ENCODE measurements around the gene RABGGTB. TPM values are rescaled to one million over a fixed set of nuclear protein-coding genes. Genes with fewer than 3 reads are reported as not detected.
"Not testable (repeated sequence)": the region's sequence is repeated elsewhere in the genome, so short reads cannot be mapped to it uniquely, and the experiment has no call there.

Gene RABGGTB
- total RNA-seq = 100 to 1,000 TPM; 292 to 334 (median 324) TPM

DNA sequence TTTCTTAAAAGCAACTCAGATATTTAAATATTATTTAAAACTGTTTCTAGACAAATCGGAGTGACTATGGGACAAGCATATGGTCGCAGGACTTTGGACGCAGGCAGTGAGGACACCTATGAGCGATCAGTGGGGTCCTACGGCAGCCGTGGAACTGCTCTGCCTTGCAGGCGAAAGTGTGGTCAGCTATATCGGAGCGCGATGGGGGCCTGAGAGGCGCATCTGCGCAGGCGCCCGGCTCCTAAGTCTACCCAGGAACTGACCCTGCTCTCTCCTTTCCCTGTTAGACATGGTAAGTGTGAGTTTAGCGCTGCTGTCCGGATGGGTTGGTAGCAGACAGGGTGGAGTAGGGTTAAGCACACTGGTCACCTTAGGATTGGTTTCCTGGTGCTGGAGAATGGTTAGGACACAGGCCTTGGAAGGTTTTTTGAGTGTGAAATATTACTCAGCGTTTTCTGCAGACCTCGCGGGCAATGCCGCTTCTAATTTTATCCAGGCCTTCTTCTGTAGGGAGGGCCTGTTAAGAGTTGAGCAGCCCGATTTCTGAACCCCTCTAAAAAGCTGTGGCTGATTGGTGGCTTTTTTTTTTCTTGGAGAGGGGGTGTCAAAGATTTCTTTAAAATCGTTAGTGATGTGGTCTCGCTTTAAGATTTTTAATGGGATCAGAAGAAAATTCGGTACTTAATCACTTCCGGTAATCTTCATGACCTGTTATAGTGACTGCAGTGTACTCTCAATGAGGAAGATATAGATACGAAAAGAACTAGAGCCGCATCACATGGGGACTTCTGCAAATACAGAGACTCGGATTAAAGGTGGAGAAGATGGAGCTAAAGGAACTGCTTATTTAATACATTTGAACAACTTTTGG, at the start of gene RABGGTB:
RABGGTB (plus strand) TSS at position 274 of the 871 bp plus-strand sequence; CDS start at position 290, 16 bp downstream.
- Mint-ChIP-seq H3K27me3 (ENCODE audit: low read depth) (no peaks in the 10 kb centered on the region), H3K36me3 (ENCODE audit: insufficient read depth) (peaks cover 45% of the 10 kb centered on the region), H3K9me3 (no peaks in the 10 kb centered on the region), H3K4me3 (peak within 1 kb of the TSS; percentile 96), H3K4me1 (ENCODE audit: low read depth) (peaks cover 33% of the 10 kb centered on the region)
- peak; percentile 95 to 96 for ATAC-seq
- peak; percentile 90 for DNase-seq

GRCh38 chr1:75742047-75742625, 43.9 kb upstream of the RABGGTB start:
- no peak for DNase-seq
- ATAC-seq = no peak
- no peaks in the 10 kb centered on the region for H3K4me1 Mint-ChIP-seq (ENCODE audit: low read depth)
- no peak overlapping the region for H3K4me3 Mint-ChIP-seq
- peaks cover 22% of the 10 kb centered on the region for H3K36me3 Mint-ChIP-seq (ENCODE audit: insufficient read depth)
- no peaks in the 10 kb centered on the region for H3K9me3 Mint-ChIP-seq
- H3K27me3 Mint-ChIP-seq (ENCODE audit: low read depth) = no peaks in the 10 kb centered on the region

GRCh38 chr1:75745276-75745675, 40.8 kb upstream of the RABGGTB start:
- no peak for DNase-seq
- Mint-ChIP-seq H3K4me1 (ENCODE audit: low read depth) (no peaks in the 10 kb centered on the region), H3K9me3 (no peaks in the 10 kb centered on the region), H3K27me3 (ENCODE audit: low read depth) (no peaks in the 10 kb centered on the region), H3K36me3 (ENCODE audit: insufficient read depth) (peaks cover 19% of the 10 kb centered on the region), H3K4me3 (no peak overlapping the region)
- ATAC-seq = no peak

DNA sequence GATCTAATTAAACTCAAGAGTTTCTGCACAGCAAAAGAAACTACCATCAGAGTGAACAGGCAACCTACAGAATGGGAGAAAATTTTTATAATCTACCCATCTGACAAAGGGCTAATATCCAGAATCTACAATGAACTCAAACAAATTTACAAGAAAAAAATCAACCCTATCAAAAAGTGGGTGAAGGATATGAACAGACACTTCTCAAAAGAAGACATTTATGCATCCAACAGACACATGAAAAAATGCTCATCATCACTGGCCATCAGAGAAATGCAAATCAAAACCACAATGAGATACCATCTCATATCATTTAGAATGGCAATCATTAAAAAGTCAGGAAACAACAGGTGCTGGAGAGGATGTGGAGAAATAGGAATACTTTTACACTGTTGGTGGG, 28.8 kb upstream of the RABGGTB start:
- not testable (repeated sequence) for H3K4me1 Mint-ChIP-seq (ENCODE audit: low read depth); DNase-seq; ATAC-seq; H3K27me3 Mint-ChIP-seq (ENCODE audit: low read depth); H3K4me3 Mint-ChIP-seq; H3K9me3 Mint-ChIP-seq
- peaks cover 51% of the 10 kb centered on the region for H3K36me3 Mint-ChIP-seq (ENCODE audit: insufficient read depth)

DNA sequence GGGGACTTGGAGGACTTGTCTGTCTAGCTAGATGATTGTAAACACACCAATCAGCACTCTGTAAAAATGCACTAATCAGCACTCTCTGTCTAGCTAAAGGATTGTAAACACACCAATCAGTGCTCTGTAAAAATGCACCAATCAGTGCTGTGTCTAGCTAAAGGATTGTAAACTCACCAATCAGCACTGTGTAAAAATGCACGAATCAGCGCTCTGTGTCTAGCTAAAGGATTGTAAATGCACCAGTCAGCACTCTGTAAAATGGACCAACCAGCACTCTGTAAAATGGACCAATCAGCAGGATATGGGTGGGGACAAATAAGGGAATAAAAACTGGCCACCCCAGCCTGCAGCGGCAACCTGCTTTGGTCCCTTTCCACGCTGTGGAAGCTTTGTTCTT, 27.5 kb upstream of the RABGGTB start:
- not testable (repeated sequence) for H3K9me3 Mint-ChIP-seq; H3K27me3 Mint-ChIP-seq (ENCODE audit: low read depth); DNase-seq; H3K4me3 Mint-ChIP-seq; H3K4me1 Mint-ChIP-seq (ENCODE audit: low read depth); ATAC-seq
- H3K36me3 Mint-ChIP-seq (ENCODE audit: insufficient read depth) = peaks cover 38% of the 10 kb centered on the region

- no peaks in the 10 kb centered on the region for H3K27me3 Mint-ChIP-seq (ENCODE audit: low read depth)
- ATAC-seq = no peak
Observed at GRCh38 chr1:75764057-75764655, 21.9 kb upstream of the RABGGTB start.

DNA sequence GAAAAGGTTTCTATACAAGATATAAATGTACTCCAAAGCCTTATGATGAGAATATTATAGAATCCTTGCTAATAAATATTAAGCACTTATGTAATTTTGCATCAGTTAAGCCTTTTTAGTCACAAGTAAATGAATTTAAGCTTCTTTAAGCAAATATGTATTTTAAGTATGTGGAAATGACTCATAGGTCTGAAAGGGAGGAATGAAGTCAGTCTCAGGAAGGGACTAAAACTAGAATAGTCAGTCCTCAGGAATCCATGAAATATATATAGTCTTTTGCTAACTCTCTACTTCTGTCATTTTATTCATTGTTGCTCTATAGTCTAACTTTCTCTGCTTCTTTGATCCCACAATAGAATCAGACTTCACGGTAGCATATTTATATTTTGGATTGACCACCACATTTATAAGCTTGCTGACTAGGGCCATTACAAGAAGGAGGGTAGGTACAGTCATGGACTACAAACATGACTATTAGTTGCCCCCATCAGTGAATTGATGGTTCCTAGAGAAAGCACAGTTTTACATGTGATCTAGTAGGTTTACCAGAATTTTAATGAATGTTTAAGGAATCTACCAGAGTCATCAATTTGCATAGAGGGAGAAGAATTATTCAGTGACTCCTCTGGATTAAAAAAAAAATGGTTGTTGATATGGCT, 20.2 kb upstream of the RABGGTB start:
- no peak overlapping the region for H3K4me3 Mint-ChIP-seq
- H3K36me3 Mint-ChIP-seq (ENCODE audit: insufficient read depth) = peaks cover 3% of the 10 kb centered on the region
- ATAC-seq (no peak), DNase-seq (no peak)
- H3K27me3 Mint-ChIP-seq (ENCODE audit: low read depth) = no peaks in the 10 kb centered on the region
- H3K9me3 Mint-ChIP-seq = no peaks in the 10 kb centered on the region
- no peaks in the 10 kb centered on the region for H3K4me1 Mint-ChIP-seq (ENCODE audit: low read depth)

More at GRCh38 chr1:75764057-75764655, 21.9 kb upstream of the RABGGTB start:
- DNase-seq = no peak
- H3K9me3 Mint-ChIP-seq = no peaks in the 10 kb centered on the region
- H3K4me1 Mint-ChIP-seq (ENCODE audit: low read depth) = no peaks in the 10 kb centered on the region
- no peak overlapping the region for H3K4me3 Mint-ChIP-seq
- H3K36me3 Mint-ChIP-seq (ENCODE audit: insufficient read depth) = peaks cover 6% of the 10 kb centered on the region

GRCh38 chr1:75768016-75768415, 18.0 kb upstream of the RABGGTB start:
- Mint-ChIP-seq H3K4me3 (no peak overlapping the region), H3K9me3 (no peaks in the 10 kb centered on the region), H3K36me3 (ENCODE audit: insufficient read depth) (no peaks in the 10 kb centered on the region), H3K4me1 (ENCODE audit: low read depth) (no peaks in the 10 kb centered on the region), H3K27me3 (ENCODE audit: low read depth) (peaks cover 2% of the 10 kb centered on the region)
- ATAC-seq = no peak
- DNase-seq = no peak

DNA sequence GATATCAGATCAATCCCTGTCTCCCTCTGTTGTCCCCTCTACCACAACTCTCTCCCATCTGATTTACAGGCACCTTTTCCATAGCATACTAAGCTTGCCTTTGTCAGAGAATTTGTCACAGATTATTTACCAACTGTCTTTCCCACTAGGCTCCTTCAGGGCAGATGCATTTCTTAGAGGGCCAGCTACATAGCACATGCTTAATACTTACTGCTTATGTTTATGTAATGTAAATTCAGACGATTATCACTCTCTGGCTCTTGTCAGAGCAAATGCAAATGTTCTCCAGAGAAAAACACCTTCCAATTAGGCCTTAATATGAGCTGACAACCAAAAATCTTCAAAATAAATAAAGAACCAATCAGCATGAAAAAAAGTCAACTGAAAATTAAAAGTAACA, 15.3 kb upstream of the RABGGTB start:
- Mint-ChIP-seq H3K9me3 (no peaks in the 10 kb centered on the region), H3K27me3 (ENCODE audit: low read depth) (peaks cover 10% of the 10 kb centered on the region), H3K4me3 (no peak overlapping the region), H3K36me3 (ENCODE audit: insufficient read depth) (peaks cover 2% of the 10 kb centered on the region), H3K4me1 (ENCODE audit: low read depth) (no peaks in the 10 kb centered on the region)
- no peak for DNase-seq
- no peak for ATAC-seq

DNA sequence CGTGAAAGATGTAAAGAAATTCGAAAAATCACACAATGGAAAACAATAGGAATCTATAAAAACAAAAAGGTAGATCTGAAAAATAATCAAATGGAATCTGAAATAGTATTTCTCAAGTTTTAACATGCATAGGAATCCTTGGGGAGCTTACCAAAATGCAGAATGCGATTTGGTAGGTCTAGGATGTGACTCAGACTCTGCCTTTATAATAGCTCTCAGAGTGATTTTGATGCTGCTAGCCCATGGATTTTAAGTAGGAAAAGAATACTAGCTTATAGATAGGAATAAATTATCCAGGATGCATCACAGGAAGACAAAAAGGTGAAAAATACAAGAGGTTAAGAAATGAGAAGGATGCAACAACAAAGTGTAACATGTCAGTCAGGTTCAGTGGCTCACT, 14.1 kb upstream of the RABGGTB start:
- Mint-ChIP-seq H3K9me3 (no peaks in the 10 kb centered on the region), H3K36me3 (ENCODE audit: insufficient read depth) (peaks cover 2% of the 10 kb centered on the region), H3K27me3 (ENCODE audit: low read depth) (peaks cover 10% of the 10 kb centered on the region), H3K4me1 (ENCODE audit: low read depth) (no peaks in the 10 kb centered on the region), H3K4me3 (no peak overlapping the region)
- DNase-seq (no peak), ATAC-seq (no peak)

GRCh38 chr1:75777812-75778211, 8.2 kb upstream of the RABGGTB start:
- H3K4me3 Mint-ChIP-seq; H3K4me1 Mint-ChIP-seq (ENCODE audit: low read depth); ATAC-seq; H3K9me3 Mint-ChIP-seq; H3K36me3 Mint-ChIP-seq (ENCODE audit: insufficient read depth); DNase-seq: not testable (repeated sequence)
- H3K27me3 Mint-ChIP-seq (ENCODE audit: low read depth) = peaks cover 19% of the 10 kb centered on the region

- DNase-seq; H3K36me3 Mint-ChIP-seq (ENCODE audit: insufficient read depth); H3K4me1 Mint-ChIP-seq (ENCODE audit: low read depth); ATAC-seq; H3K4me3 Mint-ChIP-seq; H3K9me3 Mint-ChIP-seq: not testable (repeated sequence)
- H3K27me3 Mint-ChIP-seq (ENCODE audit: low read depth) = peaks cover 19% of the 10 kb centered on the region
Observed at GRCh38 chr1:75778694-75779093, 7.4 kb upstream of the RABGGTB start.

DNA sequence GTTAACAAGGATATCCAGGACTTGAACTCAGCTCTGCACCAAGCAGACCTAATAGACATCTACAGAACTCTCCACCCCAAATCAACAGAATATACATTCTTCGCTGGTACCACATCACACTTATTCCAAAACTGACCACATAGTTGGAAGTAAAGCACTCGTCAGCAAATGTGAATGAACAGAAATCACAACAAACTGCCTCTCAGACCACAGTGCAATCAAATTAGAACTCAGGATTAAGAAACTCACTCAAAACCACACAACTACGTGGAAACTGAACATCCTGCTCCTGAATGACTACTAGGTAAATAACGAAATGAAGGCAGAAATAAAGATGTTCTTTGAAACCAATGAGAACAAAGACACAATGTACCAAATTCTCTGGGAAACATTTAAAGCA, 5.9 kb upstream of the RABGGTB start:
- not testable (repeated sequence) for H3K4me1 Mint-ChIP-seq (ENCODE audit: low read depth); ATAC-seq; H3K9me3 Mint-ChIP-seq; H3K36me3 Mint-ChIP-seq (ENCODE audit: insufficient read depth); H3K4me3 Mint-ChIP-seq; DNase-seq
- peaks cover 14% of the 10 kb centered on the region for H3K27me3 Mint-ChIP-seq (ENCODE audit: low read depth)

GRCh38 chr1:75783920-75784319, 2.1 kb upstream of the RABGGTB start:
- not testable (repeated sequence) for DNase-seq; ATAC-seq; H3K9me3 Mint-ChIP-seq; H3K27me3 Mint-ChIP-seq (ENCODE audit: low read depth); H3K4me3 Mint-ChIP-seq
- Mint-ChIP-seq H3K4me1 (ENCODE audit: low read depth) (peaks cover 13% of the 10 kb centered on the region), H3K36me3 (ENCODE audit: insufficient read depth) (peaks cover 24% of the 10 kb centered on the region)

Measured in activated T-cell treated with anti-CD3 and anti-CD28 coated beads, Interleukin-2, amount 50 U/mL, for 4 hours (primary cell).